ENCODE data around the gene OR5P2. TPM values are rescaled to one million over a fixed set of nuclear protein-coding genes. Genes with fewer than 3 reads are reported as not detected.
"Not testable (repeated sequence)": the region's sequence is repeated elsewhere in the genome, so short reads cannot be mapped to it uniquely, and the experiment has no call there.

The OR5P2 gene
- total RNA-seq, 4 donors from 2014 or later: not detected

DNA sequence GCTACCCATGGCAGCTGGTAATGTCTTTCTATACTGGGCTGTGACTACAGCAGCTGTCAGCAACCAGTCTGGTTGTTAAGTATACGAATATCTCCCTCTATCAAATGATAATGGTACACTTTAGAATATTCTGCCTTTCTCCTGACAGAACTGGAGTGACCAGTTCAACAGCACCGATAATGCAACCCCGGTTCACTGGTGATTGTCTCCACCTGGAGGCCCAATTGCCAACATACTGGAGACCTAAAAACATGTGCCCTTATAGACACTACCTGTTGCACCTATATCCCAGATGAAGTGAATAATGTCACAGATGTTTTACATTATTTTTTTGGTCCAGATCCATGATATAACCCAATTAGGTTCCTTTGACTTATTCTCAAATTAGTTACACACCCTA, 21.1 kb downstream of the OR5P2 start:
- H3K4me3 ChIP-seq: no peak overlapping the region

GRCh38 chr11:7764301-7764700, 32.4 kb downstream of the OR5P2 start:
- H3K9me3 ChIP-seq, DNase-seq, H3K36me3 ChIP-seq, H3K4me1 ChIP-seq, H3K27me3 ChIP-seq, H3K27ac ChIP-seq, H3K4me3 ChIP-seq: not testable (repeated sequence)

More for the DNA sequence above, 21.1 kb downstream of the OR5P2 start:
- Histone ChIP-seq H3K4me1 (no peaks in the 10 kb centered on the region), H3K27me3 (no peaks in the 10 kb centered on the region), H3K27ac (no peak overlapping the region), H3K36me3 (no peaks in the 10 kb centered on the region), H3K9me3 (no peaks in the 10 kb centered on the region)
- no peak for DNase-seq
- no peak for TF ChIP-seq POLR2A (IDR thresholded peaks at IDR 0.05)
- TF ChIP-seq, protein P1, sequence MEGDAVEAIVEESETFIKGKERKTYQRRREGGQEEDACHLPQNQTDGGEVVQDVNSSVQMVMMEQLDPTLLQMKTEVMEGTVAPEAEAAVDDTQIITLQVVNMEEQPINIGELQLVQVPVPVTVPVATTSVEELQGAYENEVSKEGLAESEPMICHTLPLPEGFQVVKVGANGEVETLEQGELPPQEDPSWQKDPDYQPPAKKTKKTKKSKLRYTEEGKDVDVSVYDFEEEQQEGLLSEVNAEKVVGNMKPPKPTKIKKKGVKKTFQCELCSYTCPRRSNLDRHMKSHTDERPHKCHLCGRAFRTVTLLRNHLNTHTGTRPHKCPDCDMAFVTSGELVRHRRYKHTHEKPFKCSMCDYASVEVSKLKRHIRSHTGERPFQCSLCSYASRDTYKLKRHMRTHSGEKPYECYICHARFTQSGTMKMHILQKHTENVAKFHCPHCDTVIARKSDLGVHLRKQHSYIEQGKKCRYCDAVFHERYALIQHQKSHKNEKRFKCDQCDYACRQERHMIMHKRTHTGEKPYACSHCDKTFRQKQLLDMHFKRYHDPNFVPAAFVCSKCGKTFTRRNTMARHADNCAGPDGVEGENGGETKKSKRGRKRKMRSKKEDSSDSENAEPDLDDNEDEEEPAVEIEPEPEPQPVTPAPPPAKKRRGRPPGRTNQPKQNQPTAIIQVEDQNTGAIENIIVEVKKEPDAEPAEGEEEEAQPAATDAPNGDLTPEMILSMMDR (IDR thresholded peaks at IDR 0.05): no peak

DNA sequence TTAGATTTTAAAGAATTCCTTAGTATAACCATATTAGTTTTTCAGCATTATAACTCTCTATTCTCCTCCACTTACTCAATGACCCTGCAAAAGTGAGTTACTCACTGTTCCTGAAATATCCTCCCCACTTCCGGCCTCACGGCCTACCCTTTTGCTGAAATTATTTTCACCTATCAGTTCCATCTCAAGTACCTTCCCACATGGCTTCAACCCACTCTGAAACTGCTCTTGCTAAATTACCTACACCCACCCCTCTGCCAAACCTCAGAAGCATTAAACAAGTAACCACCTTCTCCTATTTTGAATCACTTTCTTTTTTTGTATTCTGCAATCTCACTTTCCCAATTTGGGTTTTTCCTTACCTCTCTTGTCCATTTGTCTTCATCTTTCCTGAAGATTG, 37.7 kb downstream of the OR5P2 start:
- H3K27me3 ChIP-seq: no peaks in the 10 kb centered on the region
- no peak overlapping the region for H3K27ac ChIP-seq
- no peak for DNase-seq
- no peaks in the 10 kb centered on the region for H3K36me3 ChIP-seq
- H3K9me3 ChIP-seq: no peaks in the 10 kb centered on the region
- TF ChIP-seq, protein P1 (IDR thresholded peaks at IDR 0.05): no peak
- no peaks in the 10 kb centered on the region for H3K4me1 ChIP-seq
- no peak overlapping the region for H3K4me3 ChIP-seq

DNA sequence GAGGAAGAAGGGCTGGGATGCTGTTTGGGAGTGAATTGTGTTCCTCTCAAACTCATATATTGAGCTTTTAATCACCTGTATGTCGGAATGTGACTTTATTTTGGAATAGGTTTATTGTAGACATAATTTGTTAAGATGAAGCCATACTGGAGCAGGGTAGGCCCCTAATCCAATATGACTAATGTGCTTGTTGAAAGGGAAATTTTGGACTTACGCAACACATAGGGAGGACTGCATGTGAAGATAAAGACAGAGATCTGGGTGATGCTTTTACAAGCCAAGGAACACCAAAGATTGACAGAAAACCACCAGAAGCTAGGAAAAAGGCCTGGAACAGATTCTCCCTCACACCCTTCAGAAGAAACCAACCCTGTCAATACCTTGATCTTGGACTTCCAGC, 47.3 kb downstream of the OR5P2 start:
- no peaks in the 10 kb centered on the region for H3K9me3 ChIP-seq
- no peaks in the 10 kb centered on the region for H3K27me3 ChIP-seq
- H3K4me3 ChIP-seq: no peak overlapping the region
- TF ChIP-seq POLR2A (IDR thresholded peaks at IDR 0.05): no peak
- TF ChIP-seq, protein P1 (IDR thresholded peaks at IDR 0.05): no peak
- H3K27ac ChIP-seq: no peak overlapping the region
- no peaks in the 10 kb centered on the region for H3K36me3 ChIP-seq
- no peaks in the 10 kb centered on the region for H3K4me1 ChIP-seq
- DNase-seq: no peak

Other genes starting within 250 kb of the OR5P2 start
- 10 to 100 TPM in 1 of 4 donors, 1 to 10 TPM in 2, under 1 TPM in 1; 0.67 to 13.2 (median 2.8) TPM for gene CYB5R2, start 123.4 kb downstream of the OR5P2 start, total RNA-seq
- gene OVCH2, start 90.5 kb downstream of the OR5P2 start, total RNA-seq: not detected
- not detected for gene OR5P3, start 33.9 kb upstream of the OR5P2 start, total RNA-seq
- gene OR10A6, start 134.3 kb upstream of the OR5P2 start, total RNA-seq: not detected
- not detected for gene OR10A3, start 144.8 kb upstream of the OR5P2 start, total RNA-seq
- not detected for gene NLRP10, start 168.5 kb upstream of the OR5P2 start, total RNA-seq
- 100 to 1,000 TPM; 132 to 345 (median 190) TPM for gene EIF3F, start 190.4 kb upstream of the OR5P2 start, total RNA-seq